GM12878 (cell line): ENCODE data around the gene LYVE1. TPM values are rescaled to one million over a fixed set of nuclear protein-coding genes. Genes with fewer than 3 reads are reported as not detected.

Experiments used
- ATAC-seq: fragments of 200-7000 bp; cut with Tn5 transposase; 3 replicates; pipeline ENCODE4 v1.9.1; 2020; ENCODE audit warnings: mild to moderate bottlenecking, moderate library complexity
- BruUV-seq: library from RNA; stranded (reverse); fragments of 400-500 nt; replicated peaks from 2 replicates; lab custom pipeline; 2021; lab: Mats Ljungman, UMichigan
- CTCF ChIA-PET: fragments of 300-600 bp; sonication (Branson Sonifier 250); formaldehyde crosslinking; extraction: SDS; loops from one replicate; lab custom pipeline; 2021; ENCODE audit warnings: inconsistent platforms; lab: Yijun Ruan, JAX
- POLR2A ChIA-PET: fragments of 350-600 bp; formaldehyde crosslinking; extraction: SDS; loops from one replicate; lab custom pipeline; 2021; ENCODE audit warnings: inconsistent platforms; lab: Charles Lee
- RAD21 ChIA-PET: fragments of 300-600 bp; sonication (Branson Sonifier 250); formaldehyde crosslinking; loops from one replicate; lab custom pipeline; 2023; ENCODE audit warnings: antibody characterized with exemption; ENCODE audit not compliant: unreplicated experiment; lab: Charles Lee
- SMC1A ChIA-PET: fragments of 300-600 bp; sonication (Branson Sonifier 250); formaldehyde crosslinking; loops from one replicate; lab custom pipeline; 2023; ENCODE audit not compliant: unreplicated experiment, uncharacterized antibody; lab: Charles Lee
- DNase-seq: peaks from one replicate; pipeline ENCODE4 v3.0.0-alpha.2; 2011; ENCODE audit warnings: low read depth, low spot score
- FAIRE-seq: peaks from 3 replicates; lab custom pipeline; 2011; peaks lifted over from hg19 to GRCh38; lab: Jason Lieb, UNC
- H2AFZ ChIP-seq: 2 replicates; pipeline ENCODE4 v1.6.0; 2011; ENCODE audit warnings: low read depth, low read length, control low read depth; ENCODE audit not compliant: control insufficient read depth
- H3K27ac ChIP-seq: 2 replicates; pipeline ENCODE4 v1.5.1; 2011; ENCODE audit warnings: control low read depth; ENCODE audit not compliant: control insufficient read depth, insufficient read depth
- H3K27me3 ChIP-seq, 2 experiments: replicated peaks in 1 of 2; 2 replicates each; pipeline versions ENCODE4 v1.6.0 to v1.6.1; 2011; ENCODE audit warnings: low read length in 1 of 2; ENCODE audit not compliant: control insufficient read depth in 2 of 2, insufficient read depth in 2 of 2
- H3K36me3 ChIP-seq, 2 experiments: 2 replicates each; pipeline ENCODE4 v1.5.1; 2011; ENCODE audit warnings: low read length in 1 of 2; ENCODE audit not compliant: control insufficient read depth in 2 of 2, insufficient read depth in 2 of 2
- H3K4me1 ChIP-seq: 2 replicates; pipeline ENCODE4 v1.6.1; 2011; ENCODE audit warnings: mild to moderate bottlenecking, low read length, moderate library complexity, mixed read lengths; ENCODE audit not compliant: control insufficient read depth, insufficient read depth
- H3K4me2 ChIP-seq: 2 replicates; pipeline ENCODE4 v1.6.0; 2011; ENCODE audit warnings: control low read depth; ENCODE audit not compliant: control insufficient read depth, insufficient read depth
- H3K4me3 ChIP-seq: fragments of 200-600 bp; sonication (generic); 2 replicates; pipeline ENCODE4 v1.5.1; 2016
- H3K79me2 ChIP-seq: 2 replicates; pipeline ENCODE4 v1.6.0; 2011; ENCODE audit warnings: low read length; ENCODE audit not compliant: control insufficient read depth, insufficient read depth
- H3K9ac ChIP-seq: 2 replicates; pipeline ENCODE4 v1.8.0; 2011; ENCODE audit warnings: low read length, control low read depth, mixed read lengths; ENCODE audit not compliant: control insufficient read depth, insufficient read depth
- H3K9me3 ChIP-seq: replicated peaks from 3 replicates; pipeline ENCODE4 v1.5.1; 2011; ENCODE audit warnings: mild to moderate bottlenecking, low read length; ENCODE audit not compliant: control insufficient read depth, insufficient read depth
- H4K20me1 ChIP-seq: 2 replicates; pipeline ENCODE4 v1.6.0; 2011; ENCODE audit not compliant: control insufficient read depth, insufficient read depth
- CEBPZ ChIP-seq: fragments of 150-350 bp; IDR thresholded peaks from 2 replicates; pipeline ENCODE4 v1.6.1; 2016; ENCODE audit warnings: low read depth, low read length
- FOXM1 ChIP-seq: IDR thresholded peaks from 2 replicates; pipeline ENCODE4 v1.6.1; 2012; ENCODE audit warnings: low read depth, mild to moderate bottlenecking, inconsistent platforms, low read length, moderate library complexity
- JUNB ChIP-seq: IDR thresholded peaks from 2 replicates; pipeline ENCODE4 v1.6.1; 2016; ENCODE audit warnings: antibody characterized with exemption, mild to moderate bottlenecking
- NFYA ChIP-seq: IDR thresholded peaks from 2 replicates; pipeline ENCODE4 v1.6.1; 2011; ENCODE audit warnings: low read depth, mild to moderate bottlenecking, low read length, improper control_type of control experiment, borderline replicate concordance
- SP1 ChIP-seq: IDR thresholded peaks from one replicate; pipeline ENCODE4 v1.6.1; 2011; ENCODE audit warnings: low read depth, low read length
- TARDBP ChIP-seq: IDR thresholded peaks from 2 replicates; pipeline ENCODE4 v1.6.1; 2016; ENCODE audit warnings: borderline replicate concordance
- ZNF274 ChIP-seq: IDR thresholded peaks from one replicate; pipeline ENCODE4 v1.8.0; 2011; ENCODE audit not compliant: insufficient read length, insufficient read depth
- WGBS: methylation state at CpG from one replicate; pipeline ENCODE4 v1.1.6; 2016; ENCODE audit warnings: low lambda C conversion rate; ENCODE audit not compliant: insufficient replicate concordance, insufficient coverage; ENCODE audit errors: missing lambda C conversion rate; 5-methylcytosine and 5-hydroxymethylcytosine counted together
- in situ Hi-C: fragments of 300-500 bp; cut with MboI; formaldehyde crosslinking; loops from 9 replicates; pipeline ENCODE4 v1.14.3; 2018; ENCODE audit warnings: mixed read lengths
- intact Hi-C: fragments of 100-400 bp; cut with micrococcal nuclease; formaldehyde crosslinking; loops from one replicate; pipeline ENCODE4 v1.14.2; 2022; ENCODE audit not compliant: unreplicated experiment
- polyA plus RNA-seq, 11 experiments: library from polyadenylated mRNA; depleted of rRNA in 4 of 11; unstranded in 6 of 11; stranded (reverse) in 5 of 11; fragments of >200 nt; fragmentation: Nextera tagmentation in 4 of 11; fragmentation: Illumina TruSeq in 1 of 11; extraction: Ambion mirVana in 4 of 11; extraction: Trizol in 1 of 11; gene quantifications; 1 replicate in 1 of 11; 2 replicates in 10 of 11; pipeline versions ENCODE4 v1.2.1 to v1.2.3, GENCODE V29; 2011 to 2016; ENCODE audit warnings: inconsistent platforms in 2 of 11, missing spikeins in 2 of 11, low read depth in 1 of 11
- total RNA-seq, 4 experiments: library from RNA; depleted of rRNA in 3 of 4; stranded (reverse); fragments of >200 nt in 3 of 4; fragmentation: Illumina TruSeq in 1 of 4; extraction: Trizol in 1 of 4; gene quantifications; 2 replicates each; pipeline versions ENCODE4 v1.2.1 to v1.2.3, GENCODE V29; 2013 to 2021

The LYVE1 gene
- total and polyA plus RNA-seq, 10 of the 15 experiments (the other 5 are each of a cell fraction or from before 2014, with no cell fraction given) = 0.15 TPM; not detected in 9

GRCh38 chr11:10566257-10566957 lies 2.1 kb downstream of the LYVE1 start:
- H3K27ac ChIP-seq = no peak overlapping the region
- WGBS = 38% methylated on average over 6 of the region's 6 CpGs
- DNase-seq (no peak), FAIRE-seq (no peak), ATAC-seq (no peak)
- no peaks in the 10 kb centered on the region for H3K9me3 ChIP-seq
- in situ Hi-C loops = no loop called here
- H3K27me3 ChIP-seq = peaks cover 0 to 1% of the 10 kb centered on the region in 2 experiments; a peak in 2 of 4 replicates
- ChIA-PET POLR2A (no interaction called here), CTCF (interaction anchor here (1.0 to 1.5 kb wide), 5 partner anchors 8 to 153 kb away, joined by 3 to 4 read pairs (median 3); partner anchors contain the start of gene RNF141), RAD21 (no interaction called here), SMC1A (interaction anchor here (1.4 to 1.8 kb wide), 2 partner anchors 10 to 11 kb away, joined by 4 to 5 read pairs; no protein-coding TSS in a partner anchor)
- no peak overlapping the region for H3K4me3 ChIP-seq
- H3K4me1 ChIP-seq = no peaks in the 10 kb centered on the region
- intact Hi-C loops = no loop called here
- H4K20me1 ChIP-seq = no peaks in the 10 kb centered on the region
- H3K9ac ChIP-seq = no peak overlapping the region
- no peak overlapping the region for H2AFZ ChIP-seq
- TF ChIP-seq ZNF274 = no peak
- TF ChIP-seq FOXM1 = no peak
- TF ChIP-seq TARDBP = no peak
- no peak for TF ChIP-seq CEBPZ
- TF ChIP-seq JUNB = no peak
- TF ChIP-seq SP1 = no peak
- TF ChIP-seq NFYA = no peak
- H3K79me2 ChIP-seq = no peaks in the 10 kb centered on the region
- no TSS peak for BruUV-seq
- H3K36me3 ChIP-seq = no peaks in the 10 kb centered on the region
- no peak overlapping the region for H3K4me2 ChIP-seq
